RWPE1 (cell line): ENCODE data around the gene ACAP2.

ENCODE experiments used
- CTCF ChIA-PET: fragments of 350-600 bp; sonication (Branson Sonifier 250); formaldehyde crosslinking; extraction: SDS; loops from one replicate; lab custom pipeline; 2021; lab: Yijun Ruan, JAX
- POLR2A ChIA-PET: fragments of 400-600 bp; formaldehyde crosslinking; extraction: SDS; loops from one replicate; lab custom pipeline; 2020; ENCODE audit warnings: antibody characterized with exemption; ENCODE audit not compliant: low non-redundant PET; lab: Yijun Ruan, JAX
- DNase-seq: peaks from one replicate; pipeline ENCODE4 v3.0.0; 2012; ENCODE audit warnings: low spot score
- H3K27ac ChIP-seq: fragments of 450-650 bp; 2 replicates; pipeline ENCODE4 v1.5.1; 2017
- CTCF ChIP-seq: fragments of 450-650 bp; conservative IDR thresholded peaks from 2 replicates; pipeline ENCODE4 v1.5.1; 2017; ENCODE audit warnings: low read depth, mild to moderate bottlenecking

ACAP2 gene

GRCh38 chr3:195254454-195255175 is 188.2 kb downstream of the ACAP2 start:
- no peak for TF ChIP-seq CTCF
- no peak overlapping the region for H3K27ac ChIP-seq
- ChIA-PET POLR2A (no interaction called here), CTCF (interaction anchor here (0.7 to 0.9 kb wide), 2 partner anchors 148 kb away, joined by 4 read pairs; no protein-coding TSS in a partner anchor)
- DNase-seq = no peak

- H3K27ac ChIP-seq = no peak overlapping the region
- POLR2A ChIA-PET = interaction anchor here (0.7 kb wide), 1 partner anchor 10 kb away, joined by 10 read pairs; no protein-coding TSS in a partner anchor
- no peak for DNase-seq
- TF ChIP-seq CTCF = no peak
- CTCF ChIA-PET = interaction anchor here (0.7 kb wide), 1 partner anchor 147 kb away, joined by 4 read pairs; no protein-coding TSS in a partner anchor
Observed at GRCh38 chr3:195253923-195254432, 188.8 kb downstream of the ACAP2 start.

GRCh38 chr3:195251336-195252065 is 191.3 kb downstream of the ACAP2 start:
- CTCF ChIA-PET = interaction anchor here (0.6 kb wide), 1 partner anchor 508 kb away, joined by 3 read pairs; no protein-coding TSS in a partner anchor
- POLR2A ChIA-PET = no interaction called here

GRCh38 chr3:195250473-195251251 is 192.2 kb downstream of the ACAP2 start:
- CTCF ChIA-PET = interaction anchor here (0.6 to 1.2 kb wide), 4 partner anchors 154 to 741 kb away, joined by 3 to 5 read pairs (median 3); no protein-coding TSS in a partner anchor

More at GRCh38 chr3:195251336-195252065, 191.3 kb downstream of the ACAP2 start:
- DNase-seq = no peak
- TF ChIP-seq CTCF = no peak
- no peak overlapping the region for H3K27ac ChIP-seq

GRCh38 chr3:195249858-195250464 is 192.9 kb downstream of the ACAP2 start:
- ChIA-PET CTCF (interaction anchor here (0.6 to 1.2 kb wide), 3 partner anchors 153 to 741 kb away, joined by 3 to 5 read pairs (median 3); no protein-coding TSS in a partner anchor), POLR2A (no interaction called here)
- no peak for DNase-seq
- no peak overlapping the region for H3K27ac ChIP-seq
- TF ChIP-seq CTCF = no peak

More at GRCh38 chr3:195250473-195251251, 192.2 kb downstream of the ACAP2 start:
- POLR2A ChIA-PET = no interaction called here
- TF ChIP-seq CTCF = no peak
- no peak for DNase-seq
- H3K27ac ChIP-seq = no peak overlapping the region
